Peyer's patch (tissue), 4 donors: ENCODE measurements around the gene GCDH.

Experiments
- CTCF ChIP-seq, 6 experiments: fragments of 450-650 bp in 4 of 6; fragments of 200-600 bp in 2 of 6; sonication (generic) in 1 of 6; IDR thresholded peaks; one replicate each; pipeline ENCODE4 v1.5.1; 2017 to 2019; ENCODE audit warnings: antibody characterized with exemption in 6 of 6, mild to moderate bottlenecking in 3 of 6, moderate library complexity in 1 of 6
- POLR2A ChIP-seq, 2 donors: fragments of 450-650 bp; IDR thresholded peaks; one replicate each; pipeline ENCODE4 v1.5.1; 2017; ENCODE audit warnings: antibody characterized with exemption in 2 of 2, mild to moderate bottlenecking in 2 of 2, moderate library complexity in 2 of 2

GRCh38 chr19:12843328-12843727, 47.6 kb upstream of the GCDH start:
- TF ChIP-seq CTCF (IDR thresholded peaks at IDR 0.05) = no peak
- TF ChIP-seq POLR2A (IDR thresholded peaks at IDR 0.05) = no peak
